ENCODE results near the gene CSNK1A1.

DNA sequence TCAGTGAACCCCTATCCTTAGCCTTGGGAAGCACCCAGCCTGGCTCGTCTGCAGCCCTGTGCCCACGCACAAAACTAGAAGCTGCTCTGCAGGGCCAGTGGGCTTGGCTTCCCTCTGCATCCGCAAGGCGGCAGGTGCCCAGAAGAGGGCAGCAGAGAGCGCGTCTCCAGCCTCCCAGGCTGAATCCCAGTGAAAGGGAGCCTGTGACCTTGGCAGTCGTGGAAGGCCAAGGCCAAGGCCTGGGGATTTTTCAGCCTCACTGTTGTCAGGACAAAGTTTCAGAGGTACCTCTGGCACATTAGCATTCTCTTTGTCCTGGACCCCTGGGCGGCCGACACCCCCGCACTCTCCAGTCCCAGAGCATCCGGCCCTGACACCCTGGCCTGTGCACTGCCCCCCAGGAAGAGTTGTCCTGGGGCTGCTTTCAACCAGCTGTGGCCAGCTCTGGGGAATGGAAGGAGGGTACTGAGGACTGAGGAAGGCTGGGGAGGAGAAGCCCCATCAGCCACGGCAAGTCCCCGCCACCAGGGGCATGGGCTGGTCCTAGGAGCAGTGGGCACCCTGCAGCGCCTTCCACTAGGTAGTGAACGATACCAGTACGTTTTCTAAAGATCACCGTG, 108.6 kb downstream of the CSNK1A1 start:
- TF ChIP-seq POLR2A (IDR thresholded peaks at IDR 0.05): no peak
- peak; percentile 87 to 96 (median 89) for TF ChIP-seq CTCF (IDR thresholded peaks at IDR 0.05)
